HG02623 (cell line): ENCODE results near the gene CD276.
"Not testable (repeated sequence)": the region's sequence is repeated elsewhere in the genome, so short reads cannot be mapped to it uniquely, and the experiment has no call there.

Experiments used
- ATAC-seq: cut with Tn5 transposase; IDR thresholded peaks from one replicate; pipeline ENCODE4 v1.9.1; 2021; ENCODE audit warnings: moderate library complexity; ENCODE audit not compliant: unreplicated experiment

The CD276 gene

GRCh38 chr15:73709686-73710085, 25.5 kb downstream of the CD276 start:
- ATAC-seq: no peak

DNA sequence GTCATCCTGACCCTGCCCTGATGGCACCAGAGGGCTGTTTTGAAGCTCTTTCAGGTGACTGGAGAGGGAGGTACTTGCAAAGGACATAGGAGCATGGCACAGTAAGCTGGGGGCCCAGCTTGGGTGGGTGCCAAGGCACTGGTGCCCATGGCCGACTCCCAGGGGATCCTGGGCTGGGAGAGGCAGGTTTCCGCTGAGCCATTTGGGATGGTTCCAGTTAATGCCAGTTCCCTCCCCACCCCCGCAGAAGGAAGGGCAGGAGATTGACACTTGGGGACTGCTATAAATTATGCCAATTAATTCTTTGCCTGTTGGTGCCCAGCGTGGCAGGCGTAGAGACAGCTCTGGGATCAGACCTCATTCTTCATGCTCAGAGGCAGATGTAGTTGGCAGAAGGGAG, 26.1 kb downstream of the CD276 start:
- no peak for ATAC-seq

DNA sequence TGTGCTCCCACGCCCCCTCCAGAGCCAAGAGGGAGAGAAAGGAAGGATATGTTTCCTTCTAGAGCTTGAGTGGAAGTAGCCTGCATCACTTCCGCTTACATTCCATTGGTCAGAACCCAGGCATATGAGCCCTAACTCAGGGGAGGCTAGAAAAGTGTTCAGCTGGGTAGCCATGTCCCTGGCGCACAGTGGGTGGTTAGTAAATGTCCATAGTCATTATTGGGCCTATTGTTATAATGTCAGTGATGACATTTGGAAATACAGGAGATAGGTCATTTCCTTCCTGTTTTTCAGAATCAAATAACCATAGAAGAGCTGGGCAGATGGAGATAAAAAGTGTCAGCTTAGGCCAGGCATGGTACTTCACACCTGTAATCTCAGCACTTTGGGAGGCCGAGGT, 27.3 kb downstream of the CD276 start:
- ATAC-seq: no peak

DNA sequence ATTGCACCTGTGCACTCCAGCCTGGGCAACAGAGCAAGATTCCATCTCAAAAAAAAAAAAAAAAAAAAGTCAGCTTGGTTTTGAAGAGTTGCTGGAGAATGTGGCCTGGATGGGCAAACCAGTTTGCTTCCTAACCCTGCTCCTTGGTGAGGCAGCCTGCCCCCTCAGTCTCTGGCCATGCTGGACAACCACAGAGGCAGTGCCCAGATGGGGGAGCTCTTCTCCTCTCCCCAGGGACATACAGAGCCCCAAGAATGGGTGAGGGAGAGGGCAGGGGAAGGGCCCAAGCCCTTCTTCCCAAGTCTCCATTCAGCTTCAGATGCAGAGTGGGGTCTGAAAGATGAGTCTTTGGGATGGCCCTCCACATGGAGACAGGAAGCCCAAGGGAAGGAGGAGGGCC, 27.9 kb downstream of the CD276 start:
- ATAC-seq: no peak

- no peak for ATAC-seq
Measured at GRCh38 chr15:73714695-73715301, 30.6 kb downstream of the CD276 start.

- ATAC-seq: no peak
Measured at GRCh38 chr15:73715417-73715816, 31.2 kb downstream of the CD276 start.

DNA sequence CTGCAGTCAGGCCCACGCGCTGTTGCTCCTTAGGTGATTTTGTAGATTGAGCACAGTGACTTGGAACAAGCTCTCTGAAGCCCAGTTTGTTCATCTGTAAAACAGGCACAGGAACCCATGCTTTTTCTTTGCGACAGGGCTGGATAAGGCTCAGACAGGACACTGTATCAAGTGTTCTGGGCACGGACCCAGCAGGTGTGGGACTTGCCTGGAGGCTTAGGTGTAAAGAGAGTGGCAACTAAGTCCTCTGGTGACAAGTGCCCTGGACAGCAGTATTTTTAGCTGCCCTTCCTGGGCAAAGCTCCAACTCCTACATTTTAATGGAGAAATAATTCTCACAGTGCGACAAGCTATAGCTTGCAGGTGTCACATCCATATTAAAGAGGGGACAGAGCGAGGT, 32.2 kb downstream of the CD276 start:
- no peak for ATAC-seq

DNA sequence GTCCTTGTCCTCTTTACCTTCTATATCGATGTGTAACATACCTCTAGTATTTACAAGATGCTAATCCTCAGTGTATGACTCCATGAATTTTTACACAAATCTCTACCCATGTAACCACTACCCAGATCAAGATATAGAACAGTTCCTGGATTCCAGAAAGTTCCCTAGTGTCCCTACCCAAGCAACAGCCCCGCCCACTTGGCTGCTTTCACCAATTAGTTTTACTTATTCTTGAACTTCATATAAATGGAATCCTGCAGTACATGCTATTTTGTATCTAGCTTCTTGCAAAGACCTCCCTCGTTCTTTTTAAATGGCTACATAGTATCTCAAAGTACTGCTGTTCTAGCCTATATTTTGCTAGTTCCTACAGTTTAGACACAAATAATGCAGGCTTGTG, 33.0 kb downstream of the CD276 start:
- no peak for ATAC-seq

GRCh38 chr15:73717802-73718201, 33.6 kb downstream of the CD276 start:
- no peak for ATAC-seq

GRCh38 chr15:73718694-73719093, 34.5 kb downstream of the CD276 start:
- ATAC-seq: no peak

- no peak for ATAC-seq
Measured at GRCh38 chr15:73722425-73722824, 38.2 kb downstream of the CD276 start.

GRCh38 chr15:73723191-73723590, 39.0 kb downstream of the CD276 start:
- ATAC-seq: no peak

GRCh38 chr15:73724212-73724611, 40.0 kb downstream of the CD276 start:
- no peak for ATAC-seq

GRCh38 chr15:73727330-73727976, 43.3 kb downstream of the CD276 start:
- no peak for ATAC-seq

- not testable (repeated sequence) for ATAC-seq
Measured at GRCh38 chr15:73732051-73732450, 47.9 kb downstream of the CD276 start.

GRCh38 chr15:73732930-73733329, 48.7 kb downstream of the CD276 start:
- no peak for ATAC-seq

GRCh38 chr15:73737535-73737934, 53.4 kb downstream of the CD276 start:
- no peak for ATAC-seq

DNA sequence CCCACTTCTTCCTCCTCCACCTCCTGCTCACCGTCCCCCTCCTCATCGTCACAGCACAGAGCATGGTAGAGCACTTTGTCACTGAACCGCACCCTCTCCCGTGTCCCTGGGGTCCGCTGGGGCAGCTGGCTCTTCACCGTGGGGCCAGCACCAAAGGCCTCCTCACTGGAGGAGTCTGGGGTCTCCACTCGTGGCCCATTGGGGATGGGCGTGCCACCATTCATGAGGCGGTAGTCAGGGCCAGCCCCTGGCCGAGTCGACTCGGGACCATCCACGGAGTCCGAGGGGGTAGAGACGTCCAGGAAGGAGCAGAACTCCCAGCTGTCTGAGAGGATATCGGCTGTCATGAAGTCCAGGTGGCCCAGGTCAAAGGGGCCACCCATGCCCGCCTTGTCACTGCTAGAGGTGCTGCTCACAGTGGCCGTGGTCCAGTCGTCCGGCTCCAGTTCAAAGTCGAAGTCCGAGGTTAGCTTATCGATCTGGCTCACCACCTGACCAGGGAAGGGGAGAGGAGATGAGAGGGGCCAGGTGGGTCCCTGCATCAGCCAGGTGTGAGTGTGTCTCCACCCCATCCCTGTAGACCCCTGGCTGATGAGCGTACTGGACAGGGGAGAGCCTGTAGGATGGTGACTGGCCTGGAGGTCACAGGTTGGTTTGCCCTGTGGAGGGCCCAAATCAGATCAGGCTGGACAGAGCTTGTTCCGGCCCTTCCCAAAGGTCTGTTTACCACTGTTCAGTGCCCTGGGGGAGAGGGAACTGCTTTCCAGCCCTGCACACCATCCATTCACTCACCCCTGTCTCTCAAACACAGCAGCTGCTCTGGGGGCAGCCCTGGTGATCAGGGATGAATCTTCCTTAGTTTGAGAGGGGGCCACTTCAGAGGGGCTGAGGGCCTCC, 56.2 kb downstream of the CD276 start:
- no peak for ATAC-seq

GRCh38 chr15:73741321-73741836, 57.2 kb downstream of the CD276 start:
- ATAC-seq: no peak

DNA sequence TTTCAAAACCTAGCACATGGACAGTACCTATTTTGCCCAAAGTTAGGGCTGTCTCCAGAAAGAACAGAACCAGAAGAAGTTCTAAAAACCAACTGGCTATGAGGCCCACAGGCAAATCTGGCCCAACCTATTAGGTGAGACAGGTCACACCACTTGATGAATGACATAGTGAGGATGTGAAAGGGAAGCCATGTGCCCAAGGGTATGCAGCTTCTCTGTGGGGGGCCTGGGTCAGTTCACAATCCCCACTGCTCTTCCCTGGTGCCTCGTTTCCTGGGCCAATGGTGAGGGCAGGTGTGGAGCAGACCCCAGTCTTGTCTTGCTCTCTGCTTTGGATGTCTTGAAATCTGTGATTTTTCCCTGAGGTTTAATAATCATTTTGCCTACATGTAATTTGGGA, 60.1 kb downstream of the CD276 start:
- no peak for ATAC-seq

- no peak for ATAC-seq
Measured at GRCh38 chr15:73745073-73745472, 60.9 kb downstream of the CD276 start.

- no peak for ATAC-seq
Measured at GRCh38 chr15:73746261-73746660, 62.1 kb downstream of the CD276 start.
